ENCODE measurements around the gene MLANA.

The MLANA gene

GRCh38 chr9:5909976-5910375 lies 19.3 kb downstream of the MLANA start:
- DNase-seq = no peak

- no peak for DNase-seq
Measured at GRCh38 chr9:5910413-5911057, 19.8 kb downstream of the MLANA start.

- no peak for DNase-seq
Measured at GRCh38 chr9:5915438-5915837, 24.7 kb downstream of the MLANA start.

- no peak for DNase-seq
Measured at GRCh38 chr9:5917273-5917672, 26.6 kb downstream of the MLANA start.

- no peak for DNase-seq
Measured at GRCh38 chr9:5917888-5918287, 27.2 kb downstream of the MLANA start.

GRCh38 chr9:5918460-5918859 lies 27.8 kb downstream of the MLANA start:
- no peak for DNase-seq

- DNase-seq = no peak
Measured at GRCh38 chr9:5920860-5921328, 30.2 kb downstream of the MLANA start.

GRCh38 chr9:5922192-5922591 lies 31.5 kb downstream of the MLANA start:
- no peak for DNase-seq

GRCh38 chr9:5931657-5932056 lies 41.0 kb downstream of the MLANA start:
- DNase-seq = no peak

- no peak for DNase-seq
Measured at GRCh38 chr9:5938449-5938848, 47.8 kb downstream of the MLANA start.

GRCh38 chr9:5939530-5939929 lies 48.8 kb downstream of the MLANA start:
- DNase-seq = no peak

- no peak for DNase-seq
Measured at GRCh38 chr9:5941214-5941613, 50.5 kb downstream of the MLANA start.

GRCh38 chr9:5945112-5945511 lies 54.4 kb downstream of the MLANA start:
- no peak for DNase-seq

GRCh38 chr9:5947912-5948311 lies 57.2 kb downstream of the MLANA start:
- no peak for DNase-seq

GRCh38 chr9:5949103-5949699 lies 58.5 kb downstream of the MLANA start:
- DNase-seq = no peak

GRCh38 chr9:5950261-5950660 lies 59.6 kb downstream of the MLANA start:
- DNase-seq = no peak

GRCh38 chr9:5951686-5952211 lies 61.1 kb downstream of the MLANA start:
- no peak for DNase-seq

- DNase-seq = no peak
Measured at GRCh38 chr9:5953743-5954707, 63.3 kb downstream of the MLANA start.

GRCh38 chr9:5957166-5957565 lies 66.5 kb downstream of the MLANA start:
- no peak for DNase-seq

GRCh38 chr9:5958273-5958672 lies 67.6 kb downstream of the MLANA start:
- DNase-seq = no peak

Measured in NCI-H2171 (cell line).